GM18868 (cell line): ENCODE results near the gene HEATR5A.
"Not testable (repeated sequence)": the region's sequence is repeated elsewhere in the genome, so short reads cannot be mapped to it uniquely, and the experiment has no call there.

ENCODE experiments used
- ATAC-seq: cut with Tn5 transposase; IDR thresholded peaks from one replicate; pipeline ENCODE4 v1.9.1; 2021; ENCODE audit warnings: mild to moderate bottlenecking, moderate library complexity; ENCODE audit not compliant: unreplicated experiment

HEATR5A gene

GRCh38 chr14:31391473-31391872, 28.9 kb downstream of the HEATR5A start:
- ATAC-seq = no peak

GRCh38 chr14:31389946-31390345, 30.4 kb downstream of the HEATR5A start:
- ATAC-seq = no peak

- peak; percentile 60 for ATAC-seq
Measured at GRCh38 chr14:31388687-31389413, 31.5 kb downstream of the HEATR5A start.

- no peak for ATAC-seq
Measured at GRCh38 chr14:31387091-31387490, 33.3 kb downstream of the HEATR5A start.

- no peak for ATAC-seq
Measured at GRCh38 chr14:31386271-31386670, 34.1 kb downstream of the HEATR5A start.

- ATAC-seq = no peak
Measured at GRCh38 chr14:31382221-31382620, 38.1 kb downstream of the HEATR5A start.

- no peak for ATAC-seq
Measured at GRCh38 chr14:31380106-31380505, 40.2 kb downstream of the HEATR5A start.

- ATAC-seq = not testable (repeated sequence)
Measured at GRCh38 chr14:31379125-31379947, 41.0 kb downstream of the HEATR5A start.

GRCh38 chr14:31377433-31377832, 42.9 kb downstream of the HEATR5A start:
- no peak for ATAC-seq

- no peak for ATAC-seq
Measured at GRCh38 chr14:31371646-31372045, 48.7 kb downstream of the HEATR5A start.

- ATAC-seq = no peak
Measured at GRCh38 chr14:31363331-31364073, 56.8 kb downstream of the HEATR5A start.

- no peak for ATAC-seq
Measured at GRCh38 chr14:31362746-31363145, 57.6 kb downstream of the HEATR5A start.

- not testable (repeated sequence) for ATAC-seq
Measured at GRCh38 chr14:31361761-31362160, 58.6 kb downstream of the HEATR5A start.

- no peak for ATAC-seq
Measured at GRCh38 chr14:31360919-31361662, 59.3 kb downstream of the HEATR5A start.

GRCh38 chr14:31357279-31357678, 63.1 kb downstream of the HEATR5A start:
- no peak for ATAC-seq

- no peak for ATAC-seq
Measured at GRCh38 chr14:31346097-31346496, 74.3 kb downstream of the HEATR5A start.

GRCh38 chr14:31341280-31341679, 79.1 kb downstream of the HEATR5A start:
- no peak for ATAC-seq

- ATAC-seq = no peak
Measured at GRCh38 chr14:31340297-31341063, 79.9 kb downstream of the HEATR5A start.

GRCh38 chr14:31339743-31340142, 80.6 kb downstream of the HEATR5A start:
- no peak for ATAC-seq

- no peak for ATAC-seq
Measured at GRCh38 chr14:31337331-31337730, 83.0 kb downstream of the HEATR5A start.
